Parathyroid adenoma (tissue), 2 donors: Measurements from ENCODE around the gene SCRT2.

ENCODE experiments used
- H2AFZ ChIP-seq: fragments of 300-600 bp; sonication (generic); one replicate; pipeline ENCODE4 v1.7.0; 2017; ENCODE audit warnings: antibody characterized with exemption, mild to moderate bottlenecking
- H3K27ac ChIP-seq: fragments of 300-600 bp; sonication (generic); one replicate; pipeline ENCODE4 v1.7.0; 2017
- H3K27me3 ChIP-seq: fragments of 300-600 bp; sonication (generic); one replicate; pipeline ENCODE4 v1.7.0; 2017; ENCODE audit warnings: low read length; ENCODE audit not compliant: control insufficient read depth, insufficient read depth
- H3K36me3 ChIP-seq: fragments of 300-600 bp; sonication (generic); one replicate; pipeline ENCODE4 v1.7.0; 2017; ENCODE audit warnings: low read length; ENCODE audit not compliant: control insufficient read depth, insufficient read depth
- H3K4me1 ChIP-seq: fragments of 300-600 bp; sonication (generic); one replicate; pipeline ENCODE4 v1.7.0; 2017; ENCODE audit warnings: control low read depth
- H3K4me2 ChIP-seq: fragments of 300-600 bp; sonication (generic); one replicate; pipeline ENCODE4 v1.7.0; 2017; ENCODE audit warnings: low read length
- H3K4me3 ChIP-seq: fragments of 300-600 bp; sonication (generic); one replicate; pipeline ENCODE4 v1.7.0; 2017; ENCODE audit warnings: low read depth, low read length
- H3K79me2 ChIP-seq: fragments of 300-600 bp; sonication (generic); one replicate; pipeline ENCODE4 v1.7.0; 2017; ENCODE audit warnings: control low read depth
- H3K9ac ChIP-seq: fragments of 300-600 bp; sonication (generic); one replicate; pipeline ENCODE4 v1.7.0; 2017; ENCODE audit warnings: mild to moderate bottlenecking
- H3K9me3 ChIP-seq: fragments of 300-600 bp; sonication (generic); one replicate; pipeline ENCODE4 v1.7.0; 2017; ENCODE audit warnings: low read length; ENCODE audit not compliant: control insufficient read depth
- CTCF ChIP-seq: fragments of 300-600 bp; sonication (generic); IDR thresholded peaks from one replicate; pipeline ENCODE4 v1.7.0; 2017; ENCODE audit warnings: antibody characterized with exemption, mild to moderate bottlenecking
- donor health status: primary hyperparathyroidism.

Gene SCRT2

GRCh38 chr20:708956-709355 lies 33.4 kb upstream of the SCRT2 start:
- H3K4me2 ChIP-seq: peak overlapping the region; percentile 18
- peak overlapping the region; percentile 85 for H2AFZ ChIP-seq
- no peaks in the 10 kb centered on the region for H3K27me3 ChIP-seq
- H3K4me3 ChIP-seq: no peak overlapping the region
- H3K79me2 ChIP-seq: no peaks in the 10 kb centered on the region
- H3K9ac ChIP-seq: no peak overlapping the region
- no peaks in the 10 kb centered on the region for H3K9me3 ChIP-seq
- peaks cover 2% of the 10 kb centered on the region for H3K4me1 ChIP-seq
- H3K27ac ChIP-seq: no peak overlapping the region
- no peak for TF ChIP-seq CTCF
- H3K36me3 ChIP-seq: no peaks in the 10 kb centered on the region

- Histone ChIP-seq H3K4me1 (peaks cover 2% of the 10 kb centered on the region), H3K27me3 (no peaks in the 10 kb centered on the region), H3K36me3 (no peaks in the 10 kb centered on the region), H3K4me2 (no peak overlapping the region), H3K9ac (no peak overlapping the region), H3K79me2 (no peaks in the 10 kb centered on the region), H3K27ac (no peak overlapping the region), H3K9me3 (no peaks in the 10 kb centered on the region), H3K4me3 (no peak overlapping the region), H2AFZ (no peak overlapping the region)
- no peak for TF ChIP-seq CTCF
Observed at GRCh38 chr20:707451-708110, 32.0 kb upstream of the SCRT2 start.

- no peak for TF ChIP-seq CTCF
- no peak overlapping the region for H3K4me2 ChIP-seq
- no peak overlapping the region for H3K4me3 ChIP-seq
- peaks cover 2% of the 10 kb centered on the region for H3K4me1 ChIP-seq
- no peak overlapping the region for H3K27ac ChIP-seq
- H3K9ac ChIP-seq: no peak overlapping the region
- H3K79me2 ChIP-seq: no peaks in the 10 kb centered on the region
- no peaks in the 10 kb centered on the region for H3K36me3 ChIP-seq
- H3K9me3 ChIP-seq: no peaks in the 10 kb centered on the region
- H2AFZ ChIP-seq: no peak overlapping the region
- no peaks in the 10 kb centered on the region for H3K27me3 ChIP-seq
Observed at GRCh38 chr20:706366-706885, 30.8 kb upstream of the SCRT2 start.

GRCh38 chr20:704726-705125 lies 29.1 kb upstream of the SCRT2 start:
- H3K27ac ChIP-seq: no peak overlapping the region
- no peaks in the 10 kb centered on the region for H3K9me3 ChIP-seq
- no peaks in the 10 kb centered on the region for H3K27me3 ChIP-seq
- TF ChIP-seq CTCF: no peak
- H3K9ac ChIP-seq: no peak overlapping the region
- H3K4me2 ChIP-seq: no peak overlapping the region
- H3K4me3 ChIP-seq: no peak overlapping the region
- H3K4me1 ChIP-seq: peaks cover 2% of the 10 kb centered on the region
- no peak overlapping the region for H2AFZ ChIP-seq
- H3K79me2 ChIP-seq: no peaks in the 10 kb centered on the region
- H3K36me3 ChIP-seq: no peaks in the 10 kb centered on the region

GRCh38 chr20:703426-703825 lies 27.8 kb upstream of the SCRT2 start:
- Histone ChIP-seq H3K9ac (no peak overlapping the region), H3K4me1 (no peaks in the 10 kb centered on the region), H3K27ac (no peak overlapping the region), H3K9me3 (no peaks in the 10 kb centered on the region), H3K79me2 (no peaks in the 10 kb centered on the region), H3K4me3 (no peak overlapping the region), H3K27me3 (no peaks in the 10 kb centered on the region), H3K4me2 (no peak overlapping the region), H2AFZ (no peak overlapping the region), H3K36me3 (no peaks in the 10 kb centered on the region)
- TF ChIP-seq CTCF: no peak
